ENCODE measurements around the gene PFKFB2.

Gene PFKFB2

DNA sequence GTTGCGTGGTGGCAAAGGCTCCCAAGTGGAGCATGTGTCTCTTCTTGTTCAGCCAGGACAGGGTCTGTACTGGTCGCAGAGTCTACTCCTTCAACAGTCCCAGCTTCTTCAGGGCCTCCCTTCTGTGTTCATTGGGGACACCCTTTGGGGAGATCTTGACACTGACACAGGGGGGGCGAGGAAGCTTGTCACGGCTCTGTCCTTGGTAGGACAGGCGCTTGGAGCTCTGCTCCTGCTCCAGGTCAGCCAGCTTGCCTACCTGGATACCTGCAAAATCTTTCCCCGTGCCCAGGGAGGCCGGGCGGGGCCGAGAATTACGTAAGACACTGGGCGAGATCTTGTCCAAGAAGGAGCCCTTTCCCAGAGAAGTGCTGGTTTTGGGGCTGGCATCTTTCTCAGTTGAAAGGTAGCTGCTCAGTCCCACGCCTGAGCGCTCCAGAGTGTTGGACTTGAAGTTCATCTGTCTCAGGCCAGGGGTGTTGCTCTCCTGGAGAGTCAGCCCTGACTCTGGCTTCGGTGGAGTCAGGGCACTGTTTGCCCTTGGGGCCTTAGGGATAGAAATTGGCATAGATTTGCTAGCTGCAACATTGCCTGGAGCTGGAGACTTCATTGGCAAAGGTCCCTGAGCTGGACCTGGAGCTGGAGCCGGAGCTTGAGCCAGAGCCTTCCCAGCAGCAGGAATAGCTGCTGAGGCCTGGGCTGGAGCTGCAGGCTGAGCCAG, 31.0 kb upstream of the PFKFB2 start:
- FAIRE-seq (no peak), DNase-seq (ENCODE audit: low spot score) (no peak)

DNA sequence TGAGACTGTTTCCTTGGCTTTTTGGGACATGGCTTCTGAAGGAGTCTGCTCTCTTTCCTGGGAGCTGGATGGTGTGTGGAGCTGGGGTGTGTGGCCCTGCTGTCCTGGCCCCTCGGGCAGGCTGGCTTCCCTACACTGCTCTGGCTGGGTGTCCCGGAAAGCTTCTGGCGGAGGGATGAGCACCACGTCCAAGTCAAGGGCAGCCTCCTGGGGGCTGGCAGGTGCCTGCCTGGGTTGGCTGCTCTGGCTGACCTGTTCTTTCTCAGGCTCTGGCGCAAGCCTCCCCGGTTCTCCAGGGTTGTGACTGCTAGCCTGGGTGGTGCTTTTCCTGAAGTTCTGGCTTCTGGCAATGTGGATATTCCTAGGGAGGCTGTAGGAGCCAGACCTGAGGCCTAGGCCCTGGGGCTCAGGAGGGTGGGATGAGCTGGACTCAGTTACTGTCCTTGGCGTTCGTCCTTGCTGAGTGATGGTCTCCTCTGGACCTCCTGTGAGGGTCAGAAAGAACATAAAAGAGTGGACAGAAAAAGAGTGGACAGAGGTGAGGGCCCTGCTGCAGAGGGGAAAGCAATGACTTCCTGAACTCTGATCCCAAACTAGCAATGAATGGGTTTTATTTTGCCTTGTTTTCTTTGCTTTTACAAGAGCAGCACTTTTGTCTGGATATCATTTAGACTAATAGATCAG, 29.9 kb upstream of the PFKFB2 start:
- DNase-seq (ENCODE audit: low spot score) (no peak), FAIRE-seq (no peak)

DNA sequence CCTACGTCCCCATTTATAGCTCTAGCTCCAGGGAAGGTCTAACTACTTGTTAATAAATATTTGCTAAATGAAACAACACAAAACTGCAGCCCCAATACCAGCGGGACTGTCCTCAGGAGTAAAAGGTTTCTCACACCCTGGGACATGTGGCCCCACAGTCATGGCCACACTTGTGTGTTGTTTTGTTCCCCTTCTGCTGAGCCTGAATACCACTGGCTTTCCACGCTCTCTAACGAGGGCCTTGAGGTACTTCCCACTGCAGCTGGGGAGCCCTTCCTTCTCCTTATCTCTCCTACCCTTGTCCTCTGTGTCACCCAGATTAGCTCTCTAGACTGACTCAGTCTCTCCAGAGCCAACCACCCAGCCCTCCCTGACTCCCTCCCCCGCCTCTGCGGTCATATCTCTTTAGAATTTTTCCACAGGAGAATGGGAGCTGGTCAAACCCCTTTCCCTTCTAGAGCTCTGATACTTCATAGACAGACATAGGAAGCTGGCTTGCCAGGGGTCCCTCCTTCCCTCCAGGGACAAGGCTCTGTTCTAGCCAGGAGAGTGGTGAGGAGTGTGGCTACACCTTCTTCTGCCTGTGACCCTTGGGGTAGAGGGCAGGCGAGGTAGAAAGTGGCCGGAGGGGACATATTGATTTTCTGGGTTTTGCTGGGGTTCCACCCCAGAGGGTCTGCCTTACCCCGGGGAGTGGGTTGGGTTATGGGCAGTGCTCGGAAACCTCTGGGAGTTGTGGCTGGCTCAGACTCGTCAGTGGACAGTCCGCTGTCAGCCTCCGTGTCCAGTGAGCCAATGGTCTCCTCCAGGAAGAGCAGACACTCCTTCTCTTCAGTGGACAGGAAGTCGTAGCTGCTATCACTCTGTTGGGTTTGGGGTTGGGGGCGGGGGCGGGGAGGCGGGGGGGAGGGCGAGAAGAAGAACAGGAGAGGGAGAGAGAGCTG, 28.6 kb upstream of the PFKFB2 start:
- FAIRE-seq (no peak), DNase-seq (ENCODE audit: low spot score) (no peak)

DNA sequence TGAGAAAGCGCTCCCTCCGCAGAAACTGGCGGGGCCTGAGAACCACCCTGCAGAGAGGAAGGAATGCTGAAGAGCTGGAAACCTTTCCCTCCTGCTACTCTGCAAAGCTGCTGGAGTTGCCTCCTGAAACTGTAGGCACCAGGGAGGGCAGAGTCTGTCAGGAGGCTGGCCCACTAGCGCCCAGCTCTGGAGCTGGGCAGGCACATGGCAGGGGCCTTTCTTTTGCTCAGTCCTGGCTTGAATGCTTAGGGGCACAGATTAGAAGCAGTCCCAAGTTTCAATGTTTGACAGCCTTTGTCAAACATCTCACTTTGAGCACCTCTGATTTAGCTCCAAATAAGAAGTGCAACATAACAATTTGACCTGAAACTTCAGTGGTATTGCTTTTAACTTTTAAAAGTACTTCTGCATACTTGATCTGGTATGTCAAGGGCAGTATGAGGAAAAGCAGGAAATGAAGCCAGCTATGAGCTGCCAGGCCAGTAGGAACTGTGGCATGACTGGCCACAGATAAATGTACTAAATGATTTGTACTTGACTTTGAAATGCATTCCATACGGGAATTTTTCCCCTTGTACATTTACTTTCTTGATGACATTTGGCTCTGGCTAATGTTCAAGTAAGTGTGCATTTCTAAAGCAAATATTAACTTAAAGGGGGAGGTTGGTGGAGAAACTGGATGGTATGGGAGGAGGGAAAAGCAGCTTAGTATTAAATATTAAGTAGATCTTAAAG, 27.8 kb upstream of the PFKFB2 start:
- no peak for FAIRE-seq
- DNase-seq (ENCODE audit: low spot score) = no peak

DNA sequence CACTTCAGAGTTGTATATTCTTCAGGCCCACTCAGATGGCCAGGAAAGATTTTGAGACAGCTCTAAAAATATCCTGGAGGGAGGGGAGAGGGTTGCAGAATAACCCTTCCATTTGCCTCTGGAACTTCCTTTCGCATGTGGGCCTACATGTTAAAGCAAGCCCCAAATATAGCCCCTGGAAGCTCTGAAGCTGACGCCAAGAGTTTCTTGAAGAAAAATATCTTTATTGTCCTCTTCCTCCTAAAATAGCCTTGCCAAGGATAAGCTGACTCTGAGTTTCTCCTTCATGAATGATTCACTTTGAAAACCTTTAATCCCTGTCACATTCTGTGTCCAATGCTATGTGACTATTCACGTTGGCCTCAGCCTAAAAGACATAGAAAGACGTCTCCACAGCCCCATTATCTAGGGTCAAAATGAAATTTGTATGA, 27.0 kb upstream of the PFKFB2 start:
- DNase-seq (ENCODE audit: low spot score) (no peak), FAIRE-seq (no peak)

DNA sequence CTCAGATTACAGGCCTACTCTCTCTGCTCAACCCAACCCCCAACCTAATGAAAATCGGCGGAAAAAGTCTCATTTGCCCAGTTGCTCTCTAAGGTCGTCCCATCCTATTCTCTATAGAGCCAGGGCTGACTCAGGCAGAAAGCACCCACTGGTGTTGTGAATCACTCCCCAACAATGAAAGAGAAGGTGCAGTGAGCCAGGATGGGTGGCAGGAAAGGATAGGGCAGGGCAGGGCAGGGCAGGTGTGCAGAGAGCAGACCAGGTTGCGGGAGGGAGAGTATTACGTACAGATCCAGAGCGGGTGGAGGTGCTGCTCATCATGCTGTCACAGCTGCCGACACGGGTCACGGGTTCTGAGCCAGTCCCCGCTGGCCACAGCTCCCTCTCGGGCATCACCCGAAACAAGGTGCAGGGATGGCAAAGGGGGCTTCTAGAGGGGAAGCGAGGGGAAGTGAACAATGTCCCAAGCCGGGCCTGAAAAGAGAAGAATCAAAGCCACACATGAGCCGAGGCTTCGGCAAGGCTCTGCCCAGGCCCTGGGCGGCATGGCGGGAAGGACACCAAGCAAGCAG, 25.8 kb upstream of the PFKFB2 start:
- FAIRE-seq (peak; percentile 30), DNase-seq (ENCODE audit: low spot score) (peak; percentile 89)

DNA sequence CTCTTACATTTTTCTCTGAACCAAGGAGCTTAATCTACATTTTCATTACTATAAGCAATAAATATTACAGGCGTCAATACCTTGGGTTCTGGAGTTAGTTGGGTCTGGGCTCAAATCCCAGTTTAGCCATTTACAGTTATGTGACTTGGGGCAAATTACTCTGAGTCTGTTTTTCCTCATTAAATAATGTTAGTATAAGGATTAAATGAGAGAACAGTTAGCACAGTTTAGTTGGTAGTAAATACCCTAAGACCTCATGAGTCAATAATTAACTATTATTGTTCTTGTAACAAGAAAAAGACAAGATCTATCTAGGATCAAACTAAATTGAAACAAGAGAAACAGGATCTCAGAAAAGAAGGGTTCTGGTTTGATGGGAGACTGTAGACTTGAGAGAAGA, 25.2 kb upstream of the PFKFB2 start:
- FAIRE-seq = no peak
- DNase-seq (ENCODE audit: low spot score) = no peak

DNA sequence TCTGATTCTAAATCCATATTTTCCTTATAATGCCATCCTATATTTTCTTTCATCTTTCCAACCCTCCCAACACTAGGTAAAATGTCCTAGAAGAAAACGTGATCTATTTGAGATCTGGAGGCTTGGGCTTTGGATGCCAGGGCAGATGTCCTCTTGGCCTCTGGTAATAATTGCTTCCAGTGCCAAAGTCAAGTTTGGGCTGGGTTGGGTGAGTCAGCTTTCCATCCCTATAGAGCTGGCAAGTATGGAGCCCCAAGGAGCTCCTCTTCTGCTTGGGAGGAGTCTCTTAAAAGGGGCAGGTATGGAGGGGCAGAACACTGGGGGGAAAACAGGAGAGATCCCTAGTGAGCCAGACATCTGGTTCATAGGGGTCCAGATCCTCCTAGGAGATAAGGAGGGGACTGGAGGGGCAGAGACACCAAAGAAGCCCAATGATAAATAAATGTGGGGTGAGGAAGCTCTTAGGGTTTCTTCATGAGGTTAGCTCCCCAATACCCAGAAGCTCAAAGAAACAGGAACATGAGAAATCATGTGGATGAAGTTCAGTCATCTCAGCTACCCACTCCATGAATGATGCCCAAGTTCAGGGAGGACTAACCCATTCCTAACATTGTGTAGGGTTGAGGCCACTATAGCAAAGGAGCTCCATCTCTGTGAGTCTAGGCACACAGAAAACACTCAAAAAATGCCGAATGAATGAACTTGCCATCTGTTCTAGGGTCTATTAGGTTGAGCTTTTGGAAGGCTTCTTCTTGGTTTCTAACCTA, 24.0 kb upstream of the PFKFB2 start:
- DNase-seq (ENCODE audit: low spot score) (no peak), FAIRE-seq (no peak)

DNA sequence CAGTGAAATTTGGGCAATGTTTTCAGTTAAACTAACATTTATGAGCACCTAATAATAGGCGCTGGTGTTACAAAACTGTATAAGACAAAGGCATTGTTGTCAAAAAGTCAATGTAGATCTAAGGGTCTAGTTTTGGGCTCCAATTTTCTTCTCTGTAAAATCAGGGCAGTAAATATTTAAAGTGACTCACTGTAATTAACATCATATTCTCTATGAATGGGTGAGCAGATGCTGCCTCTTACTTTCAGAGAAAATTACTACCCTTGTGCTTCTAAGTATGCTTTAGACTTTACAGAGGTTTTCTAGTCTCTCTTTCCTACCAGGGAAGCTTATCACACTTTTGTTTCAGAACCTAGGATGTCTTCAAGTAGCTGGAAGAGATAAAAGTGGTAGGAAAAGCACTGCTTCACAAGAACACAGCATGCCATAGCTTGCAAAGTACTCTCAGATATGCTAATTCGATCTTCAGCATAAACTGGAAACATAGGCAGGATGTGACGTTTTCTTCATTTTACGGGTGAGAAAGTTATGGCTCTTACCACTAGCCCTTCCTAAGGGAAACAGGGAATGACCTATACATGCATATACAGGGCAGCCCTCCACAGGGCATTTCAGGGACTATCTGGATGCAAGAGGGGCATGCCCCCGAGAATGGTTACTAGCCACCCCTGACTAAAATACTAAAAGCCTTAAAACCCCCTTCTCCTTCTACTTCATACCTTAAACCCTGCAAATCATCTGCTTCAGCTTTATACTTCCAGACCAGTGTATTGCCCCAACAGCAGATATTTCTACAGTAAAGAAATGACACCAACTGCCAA, 23.2 kb upstream of the PFKFB2 start:
- FAIRE-seq (no peak), DNase-seq (ENCODE audit: low spot score) (no peak)

DNA sequence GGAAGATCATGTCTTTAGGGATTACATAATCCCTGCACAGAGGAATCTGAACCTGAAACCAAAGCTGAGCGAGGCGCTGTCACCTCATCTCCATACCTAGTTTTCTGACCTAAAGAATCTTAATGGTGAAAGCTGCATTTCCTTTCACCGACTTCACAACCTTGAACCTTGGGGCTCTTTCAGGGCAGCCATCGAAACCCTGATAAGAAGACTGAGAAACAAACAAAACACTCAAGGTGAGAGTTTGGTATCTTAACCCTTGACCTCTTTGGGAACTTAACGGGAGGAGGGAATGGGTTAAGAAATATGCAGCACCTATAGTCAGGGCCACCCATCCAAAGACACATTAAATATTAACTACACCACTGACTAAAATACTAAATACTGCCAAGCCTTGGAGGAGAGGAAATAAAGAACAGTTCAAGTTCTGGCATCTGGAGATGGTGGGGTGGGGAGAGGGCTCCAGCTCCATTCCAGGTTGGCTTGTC, 22.5 kb upstream of the PFKFB2 start:
- DNase-seq (ENCODE audit: low spot score) (no peak), FAIRE-seq (no peak)

DNA sequence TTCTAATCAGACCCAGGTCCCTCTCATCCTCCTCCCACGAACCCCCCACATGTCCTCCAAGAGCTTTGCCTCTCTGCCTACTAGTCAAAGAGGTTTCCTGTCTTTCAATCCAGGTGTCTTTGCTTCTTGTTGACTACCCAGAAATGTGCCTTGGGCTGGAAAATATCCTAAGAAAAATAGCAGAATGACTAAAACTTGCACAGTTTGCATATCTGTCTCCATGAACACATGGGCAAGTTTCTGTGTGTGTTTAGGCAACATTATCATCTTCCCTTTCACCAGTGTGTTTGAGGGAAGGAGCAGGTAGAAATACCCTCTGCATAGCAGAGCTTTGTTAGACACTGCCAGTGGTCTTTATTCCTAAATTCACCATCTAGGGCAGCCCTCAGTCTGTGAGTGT, 22.1 kb upstream of the PFKFB2 start:
- no peak for FAIRE-seq

DNA sequence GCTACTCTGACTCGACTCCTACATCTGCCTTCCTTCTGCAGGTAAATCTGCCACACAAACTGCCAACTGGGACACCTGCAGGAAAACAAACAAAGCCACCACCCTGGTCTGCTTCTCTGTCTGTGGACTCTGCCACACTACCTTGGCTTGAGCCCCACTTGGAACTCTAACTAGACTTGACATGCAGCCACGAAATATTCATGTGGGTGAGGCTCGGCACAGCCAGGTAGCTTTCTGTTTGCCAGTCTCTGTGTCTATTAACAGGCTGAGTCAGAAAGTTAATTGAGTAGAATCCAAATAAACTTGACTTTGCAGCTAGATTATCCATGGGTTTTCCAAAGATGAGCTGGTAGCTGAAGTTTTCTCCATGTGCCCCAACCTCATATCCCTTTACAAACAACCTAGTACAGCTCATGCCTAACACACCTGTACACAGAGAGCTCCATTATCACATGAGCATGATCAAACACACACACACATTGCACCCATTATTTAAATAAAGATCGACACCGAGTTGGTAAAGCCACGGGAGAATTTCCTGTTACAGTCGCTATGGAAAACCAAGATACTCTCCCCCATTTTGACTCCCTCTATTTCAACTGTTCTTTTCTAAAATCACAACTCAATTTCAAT, 21.3 kb upstream of the PFKFB2 start:
- FAIRE-seq = no peak
- no peak for DNase-seq (ENCODE audit: low spot score)

More for the DNA sequence above, 22.1 kb upstream of the PFKFB2 start:
- no peak for DNase-seq (ENCODE audit: low spot score)

DNA sequence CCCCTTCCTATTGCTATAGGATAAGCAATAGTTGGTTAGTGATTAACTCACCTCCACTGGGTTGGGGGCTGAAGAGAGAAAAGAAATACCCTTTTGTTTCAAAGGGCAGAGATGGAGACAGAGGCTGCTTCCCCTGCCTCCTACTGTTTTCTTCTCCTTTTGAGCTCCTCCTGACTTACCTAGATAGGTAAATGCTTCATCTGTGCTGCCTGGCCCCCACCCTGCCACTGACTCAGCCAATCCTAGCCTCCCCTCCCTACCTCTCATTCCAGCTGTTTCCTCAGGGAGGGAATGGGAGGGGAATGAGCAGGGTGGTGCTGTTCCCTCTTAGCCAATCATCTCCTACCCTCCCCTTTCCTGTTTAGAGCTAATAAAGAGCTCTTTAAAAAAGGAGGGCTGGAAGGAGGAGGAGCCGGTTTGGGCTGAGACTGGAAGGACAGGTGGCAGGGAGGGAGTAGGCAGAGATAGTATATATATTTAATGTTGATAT, 20.5 kb upstream of the PFKFB2 start, which contains the start of gene C1orf116:
Gene C1orf116, minus strand, starts transcription at position 229 of the 490 bp plus-strand sequence. CDS start 5,158 bp downstream, outside the sequence.
- no peak for FAIRE-seq
- DNase-seq (ENCODE audit: low spot score) = peak; percentile 53

DNA sequence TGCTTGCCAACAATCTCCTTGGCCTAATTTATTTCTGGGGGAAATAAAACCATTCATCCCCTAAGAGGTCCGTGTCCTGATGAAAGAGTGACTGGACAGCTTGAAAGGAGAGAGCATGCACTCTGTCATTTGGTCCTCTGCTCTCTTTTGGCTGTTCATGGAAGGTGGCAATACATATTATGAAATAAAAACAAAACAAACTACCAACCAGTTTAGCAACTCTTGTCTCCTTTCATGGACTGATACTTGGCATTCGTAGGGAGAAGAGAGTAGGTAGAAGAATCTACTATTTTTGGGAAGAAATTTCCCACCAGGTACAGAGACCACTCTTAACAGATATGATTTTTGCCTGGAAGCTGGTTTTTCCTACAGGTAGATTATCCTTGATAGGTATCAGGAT, 19.8 kb upstream of the PFKFB2 start:
- DNase-seq (ENCODE audit: low spot score) (no peak), FAIRE-seq (no peak)

DNA sequence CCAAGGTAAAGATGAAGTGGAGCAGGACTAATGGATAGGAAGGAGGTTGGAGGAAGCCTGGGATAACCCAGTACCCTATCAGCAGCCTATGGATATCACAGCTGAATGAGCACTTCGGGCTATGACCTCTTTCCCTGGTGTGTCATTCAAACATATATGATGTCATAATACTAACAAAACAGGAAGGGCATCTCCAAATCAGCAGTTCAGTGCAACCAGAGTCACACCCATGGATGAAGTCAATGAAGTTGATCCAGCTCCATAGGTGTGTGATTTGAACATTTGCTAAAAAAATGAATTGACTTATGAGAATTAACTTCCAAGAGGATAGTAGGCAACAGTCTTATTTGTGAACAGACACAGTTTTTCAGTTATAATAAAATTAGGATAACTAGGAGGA, 18.9 kb upstream of the PFKFB2 start:
- DNase-seq (ENCODE audit: low spot score) = no peak
- FAIRE-seq = no peak

DNA sequence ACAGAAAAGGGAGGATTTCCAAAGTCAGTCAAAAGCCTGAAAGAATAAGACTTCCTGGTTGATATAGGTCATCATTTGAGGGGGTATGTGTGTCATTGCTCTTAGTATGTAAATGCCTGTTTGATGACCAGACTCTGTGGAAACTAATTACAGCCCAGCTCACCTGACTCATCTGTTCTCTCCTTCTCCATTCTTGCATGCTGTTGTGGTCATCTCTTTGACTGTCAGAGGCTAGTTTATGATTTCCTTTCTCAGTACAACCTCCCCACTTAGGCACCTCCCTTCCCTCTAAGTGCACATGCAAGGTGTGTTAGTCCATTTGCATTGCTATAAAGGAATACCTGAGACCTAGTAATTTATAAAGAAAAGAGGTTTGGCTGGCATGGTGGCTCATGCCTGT, 18.1 kb upstream of the PFKFB2 start:
- peak; percentile 43 for DNase-seq (ENCODE audit: low spot score)
- no peak for FAIRE-seq

DNA sequence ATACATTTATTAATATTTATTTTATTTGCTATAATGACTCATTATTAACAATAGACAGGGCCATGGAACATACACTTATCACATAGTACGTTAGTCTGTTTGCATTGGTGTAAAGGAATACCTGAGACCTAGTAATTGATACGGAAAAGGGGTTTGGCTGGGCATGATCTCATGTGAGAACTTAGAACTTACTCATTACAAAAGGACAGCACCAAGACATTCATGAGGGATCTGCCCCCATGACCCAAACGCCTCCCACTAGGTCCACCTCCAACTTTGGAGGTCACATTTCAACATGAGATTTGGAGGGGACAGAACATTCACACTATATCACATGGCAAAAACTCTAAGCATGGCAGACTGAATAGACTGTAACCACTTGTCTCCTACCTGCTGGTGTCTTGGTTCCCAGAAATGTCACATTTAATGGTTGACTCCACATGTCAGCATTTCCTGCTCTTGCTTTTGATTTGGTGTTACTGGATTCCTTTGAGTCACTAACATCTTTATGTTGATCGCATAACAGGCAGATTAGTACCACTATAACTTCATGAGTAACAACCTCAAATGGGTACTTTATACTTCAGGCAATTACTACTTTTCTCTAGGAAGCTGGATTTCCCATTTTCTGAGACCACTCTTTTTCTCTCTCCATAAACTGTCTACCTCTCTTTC, 17.1 kb upstream of the PFKFB2 start:
- DNase-seq (ENCODE audit: low spot score) (no peak), FAIRE-seq (no peak)

DNA sequence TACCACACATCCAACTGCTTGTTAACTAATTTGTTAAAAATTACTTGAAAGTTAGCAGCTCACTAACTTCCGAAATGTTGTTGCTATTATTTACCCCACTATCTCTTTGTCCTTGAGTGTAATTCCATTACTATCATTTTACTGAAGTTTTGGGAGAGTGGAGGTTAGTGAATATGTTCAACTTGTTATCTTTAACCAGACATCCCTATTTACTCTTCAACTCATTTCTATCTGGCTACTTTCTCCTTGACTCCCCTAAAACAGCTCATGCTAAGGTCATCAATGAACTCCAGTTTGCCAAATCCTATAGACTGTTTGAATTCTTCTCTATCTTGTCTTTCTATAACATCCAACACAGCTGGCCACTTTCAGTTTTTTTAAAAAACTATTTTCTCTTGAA, 16.2 kb upstream of the PFKFB2 start:
- DNase-seq (ENCODE audit: low spot score) (no peak), FAIRE-seq (no peak)

Data from urothelium cell line (cell line).